Sigmoid colon (tissue), 4 donors: ENCODE results near the gene NOVA2.
A peak's percentile ranks its signal among the peaks of the same experiment; 100 is the strongest.

ENCODE experiments used
- CTCF ChIP-seq, 4 experiments: fragments of 450-650 bp in 3 of 4; fragments of 200-600 bp in 1 of 4; IDR thresholded peaks; one replicate each; pipeline ENCODE4 v1.5.1; 2016 to 2019; ENCODE audit warnings: antibody characterized with exemption in 4 of 4, mild to moderate bottlenecking in 3 of 4, moderate library complexity in 2 of 4
- POLR2AphosphoS5 ChIP-seq, 4 donors: sonication (generic); formaldehyde crosslinking; IDR thresholded peaks; one replicate each; pipeline ENCODE4 v1.6.1; 2017; ENCODE audit warnings: antibody characterized with exemption in 4 of 4

- TF ChIP-seq CTCF (IDR thresholded peaks at IDR 0.05) (peak in 3 of 4 experiments; percentile 20 to 42 (median 41)), POLR2AphosphoS5 (IDR thresholded peaks at IDR 0.05) (no peak)
These were observed 43.4 kb upstream of the NOVA2 start for GRCh38 chr19:46017095-46017429.
